Skeletal muscle tissue (tissue), 2 donors: Measurements from ENCODE around the gene COX8C. TPM values are rescaled to one million over a fixed set of nuclear protein-coding genes. Genes with fewer than 3 reads are reported as not detected.

ENCODE experiments used
- small RNA-seq: library from RNA; depleted of rRNA; stranded (forward); fragments of <200 nt; gene quantifications from one replicate; pipeline ENCODE3, GENCODE V24; 2014
- total RNA-seq: library from RNA; depleted of rRNA; stranded (reverse); fragments of >200 nt; gene quantifications from one replicate; pipeline ENCODE4 v1.2.3, GENCODE V29; 2014

COX8C gene
- total RNA-seq, 1 donor from 2014 or later: not detected

Small RNAs within 50 kb of the gene (small RNA-seq; reads per million reads assigned to genes)
- gene RF00019: not detected

Other genes starting within 250 kb of the COX8C start
- 4.7 TPM for gene ITPK1, start 231.3 kb upstream of the COX8C start, total RNA-seq
- gene MOAP1, start 162.3 kb upstream of the COX8C start, total RNA-seq: 20.4 TPM
- gene LYSET, start 161.9 kb upstream of the COX8C start, total RNA-seq: 7.3 TPM
- 1.6 TPM for gene GON7, start 140.1 kb upstream of the COX8C start, total RNA-seq
- gene UBR7, start 139.9 kb upstream of the COX8C start, total RNA-seq: 26.1 TPM
- gene BTBD7, start 14.1 kb upstream of the COX8C start, total RNA-seq: 39.1 TPM
- under 0.01 TPM for gene UNC79, start 83.8 kb downstream of the COX8C start, total RNA-seq